Body of pancreas (tissue), 4 donors: ENCODE data around the gene ATP8A2. TPM values are rescaled to one million over a fixed set of nuclear protein-coding genes. Genes with fewer than 3 reads are reported as not detected.

Source experiments
- ATAC-seq: fragments of 150-250 bp; one replicate; pipeline ENCODE4 v1.9.1; 2016
- DNase-seq, 4 donors: peaks; one replicate each; pipeline ENCODE4 v3.0.0-alpha.2; 2019
- H3K27ac ChIP-seq, 4 donors: fragments of 200-600 bp; sonication (generic); 1 replicate in 3 of 4; 2 replicates in 1 of 4; pipeline versions ENCODE4 v1.5.1 to v1.6.1; 2016 to 2019; ENCODE audit warnings: mild to moderate bottlenecking in 1 of 4, mixed read lengths in 1 of 4, moderate library complexity in 1 of 4
- H3K27me3 ChIP-seq, 2 donors: fragments of 200-600 bp; sonication (generic); one replicate each; pipeline ENCODE4 v1.6.0; 2016; ENCODE audit warnings: mild to moderate bottlenecking in 1 of 2
- H3K36me3 ChIP-seq, 2 donors: fragments of 200-600 bp; sonication (generic); replicated peaks in 1 of 2; 2 replicates each; pipeline ENCODE4 v1.5.1; 2016; ENCODE audit warnings: low read depth in 2 of 2; ENCODE audit not compliant: insufficient read depth in 1 of 2
- H3K4me1 ChIP-seq: fragments of 200-600 bp; sonication (generic); one replicate; pipeline ENCODE4 v1.6.0; 2016
- H3K4me3 ChIP-seq, 2 donors: fragments of 200-600 bp; sonication (generic); 1 replicate in 1 of 2; 2 replicates in 1 of 2; pipeline ENCODE4 v1.5.1; 2016 to 2019
- H3K9me3 ChIP-seq, 3 donors: fragments of 200-600 bp; sonication (generic); 1 replicate in 2 of 3; 2 replicates in 1 of 3; pipeline ENCODE4 v1.5.1; 2016
- CTCF ChIP-seq, 7 experiments: fragments of 450-650 bp in 4 of 7; fragments of 200-600 bp in 3 of 7; sonication (generic) in 3 of 7; IDR thresholded peaks; one replicate each; pipeline ENCODE4 v1.5.1; 2016 to 2019; ENCODE audit warnings: antibody characterized with exemption in 7 of 7
- POLR2A ChIP-seq, 3 donors: fragments of 450-650 bp; IDR thresholded peaks; one replicate each; pipeline ENCODE4 v1.6.1; 2016; ENCODE audit warnings: antibody characterized with exemption in 3 of 3, mild to moderate bottlenecking in 2 of 3
- WGBS, 2 donors: methylation state at CpG; one replicate each; pipeline ENCODE4 v1.1.5; 2017; 5-methylcytosine and 5-hydroxymethylcytosine counted together
- intact Hi-C: fragments of 100-400 bp; cut with DNase I; formaldehyde crosslinking; loops from one replicate; pipeline ENCODE4 v1.15.1; 2023
- total RNA-seq, 2 donors: library from RNA; depleted of rRNA; stranded (reverse); fragments of >200 nt; gene quantifications; one replicate each; pipeline ENCODE4 v1.1.0, GENCODE V29; 2016

Gene ATP8A2
- total RNA-seq, 2 donors from 2014 or later = under 0.01 TPM; not detected in 1

DNA sequence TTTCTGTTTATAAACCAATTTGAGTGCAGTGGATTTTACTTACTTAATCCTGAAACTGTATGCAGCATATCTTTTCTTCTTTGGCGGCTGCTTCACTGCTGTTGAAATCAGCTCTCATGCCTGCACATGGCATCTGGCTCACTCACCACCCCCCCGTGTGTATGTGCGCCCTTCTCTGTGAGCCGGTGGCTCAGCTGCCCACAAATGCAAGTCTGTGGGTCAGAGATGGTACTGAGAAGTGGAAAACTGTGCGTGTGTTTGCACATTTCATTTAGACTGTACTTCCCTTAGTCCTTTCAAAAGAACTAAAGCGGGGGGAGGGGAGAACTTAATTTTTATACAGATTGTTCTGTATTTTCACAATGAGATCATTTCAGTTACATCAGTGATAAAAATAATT, 372.4 kb downstream of the ATP8A2 start:
- ATAC-seq (no peak), DNase-seq (no peak)
- 46 to 52% methylated on average over 6 of the region's 6 CpGs for WGBS, 2 donors
- Histone ChIP-seq H3K4me3 (no peak overlapping the region), H3K9me3 (no peaks in the 10 kb centered on the region), H3K27me3 (no peaks in the 10 kb centered on the region), H3K27ac (no peak overlapping the region), H3K4me1 (no peaks in the 10 kb centered on the region), H3K36me3 (no peaks in the 10 kb centered on the region)
- intact Hi-C loops = no loop called here
- TF ChIP-seq POLR2A (IDR thresholded peaks at IDR 0.05) (no peak), CTCF (IDR thresholded peaks at IDR 0.05) (no peak)

- H3K27ac ChIP-seq = no peak overlapping the region
- 79 to 80% methylated on average over 3 of the region's 3 CpGs for WGBS, 2 donors
Observed at GRCh38 chr13:25746131-25746530, 374.4 kb downstream of the ATP8A2 start.

GRCh38 chr13:25752957-25753551, 381.3 kb downstream of the ATP8A2 start:
- intact Hi-C loops = no loop called here
- Histone ChIP-seq H3K27me3 (no peaks in the 10 kb centered on the region), H3K9me3 (no peaks in the 10 kb centered on the region), H3K27ac (no peak overlapping the region), H3K4me3 (no peak overlapping the region), H3K36me3 (no peaks in the 10 kb centered on the region), H3K4me1 (no peaks in the 10 kb centered on the region)
- DNase-seq (peak in 3 of 4 donors; percentile 17 to 43 (median 24)), ATAC-seq (no peak)
- WGBS, 2 donors = 63 to 64% methylated on average over 8 of the region's 8 CpGs
- TF ChIP-seq CTCF (IDR thresholded peaks at IDR 0.05) (no peak), POLR2A (IDR thresholded peaks at IDR 0.05) (no peak)

More at GRCh38 chr13:25746131-25746530, 374.4 kb downstream of the ATP8A2 start:
- intact Hi-C loops = no loop called here
- no peak for DNase-seq
- TF ChIP-seq POLR2A (IDR thresholded peaks at IDR 0.05) (no peak), CTCF (IDR thresholded peaks at IDR 0.05) (no peak)
- Histone ChIP-seq H3K9me3 (no peaks in the 10 kb centered on the region), H3K4me1 (no peaks in the 10 kb centered on the region), H3K27me3 (no peaks in the 10 kb centered on the region), H3K4me3 (no peak overlapping the region), H3K36me3 (no peaks in the 10 kb centered on the region)
- no peak for ATAC-seq

DNA sequence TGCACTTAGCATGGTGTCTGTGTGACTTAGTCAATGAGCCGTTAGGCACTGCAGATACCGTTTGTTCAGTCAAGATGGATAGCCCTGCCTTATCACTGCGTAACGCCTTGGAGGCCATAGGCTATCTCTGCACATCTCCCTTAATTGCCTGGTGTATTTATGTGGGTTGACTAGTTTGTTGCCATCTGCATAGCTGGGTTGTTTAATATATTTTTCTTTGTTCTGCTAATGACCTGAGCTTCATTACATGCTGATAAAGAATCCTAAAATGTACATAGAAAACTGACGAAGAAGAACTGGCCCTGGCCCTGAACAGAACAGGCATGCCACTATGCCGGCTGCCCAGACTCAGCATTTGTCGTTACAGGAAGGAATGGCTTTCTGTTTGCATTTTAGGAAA, 382.2 kb downstream of the ATP8A2 start:
- WGBS, 2 donors = 33 to 41% methylated on average over 7 of the region's 7 CpGs
- ATAC-seq = no peak
- TF ChIP-seq POLR2A (IDR thresholded peaks at IDR 0.05) (no peak), CTCF (IDR thresholded peaks at IDR 0.05) (no peak)
- intact Hi-C loops = no loop called here
- Histone ChIP-seq H3K4me3 (no peak overlapping the region), H3K36me3 (no peaks in the 10 kb centered on the region), H3K27me3 (no peaks in the 10 kb centered on the region), H3K27ac (no peak overlapping the region), H3K9me3 (no peaks in the 10 kb centered on the region), H3K4me1 (no peaks in the 10 kb centered on the region)
- no peak for DNase-seq

DNA sequence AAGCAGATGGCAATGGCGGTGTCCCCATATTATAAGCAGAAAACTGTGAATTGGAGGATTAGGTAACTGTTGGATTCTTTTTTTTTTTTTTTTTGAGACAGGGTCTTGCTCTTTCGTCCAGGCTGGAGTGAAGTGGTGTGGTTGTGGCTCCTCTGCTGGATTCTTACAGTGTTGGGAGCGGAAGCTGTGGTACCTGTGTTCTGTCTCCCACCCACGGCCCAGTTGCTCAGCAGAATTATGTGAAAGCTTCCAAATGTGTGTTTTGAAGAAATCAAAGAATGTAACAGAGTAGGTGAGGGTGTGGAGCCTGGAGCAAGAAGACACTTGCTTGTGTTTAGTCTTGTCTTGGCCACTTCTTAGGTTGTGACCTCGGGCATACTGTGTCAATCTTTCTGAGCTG, 384.5 kb downstream of the ATP8A2 start:
- intact Hi-C loops = no loop called here
- Histone ChIP-seq H3K27me3 (no peaks in the 10 kb centered on the region), H3K4me3 (no peak overlapping the region), H3K27ac (no peak overlapping the region), H3K9me3 (no peaks in the 10 kb centered on the region), H3K4me1 (no peaks in the 10 kb centered on the region), H3K36me3 (no peaks in the 10 kb centered on the region)
- ATAC-seq (no peak), DNase-seq (no peak)
- WGBS, 2 donors = 82 to 88% methylated on average over 5 of the region's 5 CpGs
- TF ChIP-seq CTCF (IDR thresholded peaks at IDR 0.05) = no peak
- TF ChIP-seq POLR2A (IDR thresholded peaks at IDR 0.05) = no peak
